Gastrocnemius medialis (tissue), 4 donors: ENCODE data around the gene GPATCH1.

Source experiments
- CTCF ChIP-seq, 5 experiments: fragments of 450-650 bp in 3 of 5; fragments of 200-600 bp in 2 of 5; sonication (generic) in 2 of 5; IDR thresholded peaks in 4 of 5; conservative IDR thresholded peaks in 1 of 5; 1 replicate in 4 of 5; 2 replicates in 1 of 5; pipeline ENCODE4 v1.5.1; 2016 to 2019; ENCODE audit warnings: antibody characterized with exemption in 5 of 5, mild to moderate bottlenecking in 3 of 5, moderate library complexity in 3 of 5
- POLR2A ChIP-seq, 2 donors: fragments of 450-650 bp; IDR thresholded peaks; one replicate each; pipeline ENCODE4 v1.6.1; 2017; ENCODE audit warnings: antibody characterized with exemption in 2 of 2, mild to moderate bottlenecking in 2 of 2, moderate library complexity in 2 of 2

GRCh38 chr19:33052352-33052972 is 28.5 kb upstream of the GPATCH1 start:
- TF ChIP-seq CTCF (IDR thresholded peaks at IDR 0.05 in 4 of 5, conservative IDR thresholded peaks at IDR 0.05 in 1 of 5), result no peak
- TF ChIP-seq POLR2A (IDR thresholded peaks at IDR 0.05), result no peak
